A549 (cell line): ENCODE measurements around the gene LRRD1.

Experiments
- ESRRA ChIP-seq: fragments of 150-350 bp; IDR thresholded peaks from 2 replicates; pipeline ENCODE4 v1.6.1; 2014; ENCODE audit warnings: mild to moderate bottlenecking, low read length, borderline replicate concordance
- JUN ChIP-seq, 2 experiments: fragments of >200 bp; sonication (Bioruptor Twin); formaldehyde crosslinking; IDR thresholded peaks; 2 replicates in 1 of 2; 3 replicates in 1 of 2; pipeline ENCODE4 v1.6.1; 2016 to 2017
- RNF2 ChIP-seq: fragments of 200-600 bp; sonication (generic); IDR thresholded peaks from 2 replicates; pipeline ENCODE4 v1.6.1; 2016; ENCODE audit warnings: low read depth, mild to moderate bottlenecking, antibody characterized with exemption, moderate library complexity, borderline replicate concordance

- no peak for TF ChIP-seq ESRRA
- no peak for TF ChIP-seq RNF2
- no peak for TF ChIP-seq JUN (IDR thresholded peaks at IDR 0.05)
Measured at GRCh38 chr7:92205987-92206386, 27.0 kb upstream of the LRRD1 start.
